ENCODE data around the gene HSBP1L1.

HSBP1L1 gene

DNA sequence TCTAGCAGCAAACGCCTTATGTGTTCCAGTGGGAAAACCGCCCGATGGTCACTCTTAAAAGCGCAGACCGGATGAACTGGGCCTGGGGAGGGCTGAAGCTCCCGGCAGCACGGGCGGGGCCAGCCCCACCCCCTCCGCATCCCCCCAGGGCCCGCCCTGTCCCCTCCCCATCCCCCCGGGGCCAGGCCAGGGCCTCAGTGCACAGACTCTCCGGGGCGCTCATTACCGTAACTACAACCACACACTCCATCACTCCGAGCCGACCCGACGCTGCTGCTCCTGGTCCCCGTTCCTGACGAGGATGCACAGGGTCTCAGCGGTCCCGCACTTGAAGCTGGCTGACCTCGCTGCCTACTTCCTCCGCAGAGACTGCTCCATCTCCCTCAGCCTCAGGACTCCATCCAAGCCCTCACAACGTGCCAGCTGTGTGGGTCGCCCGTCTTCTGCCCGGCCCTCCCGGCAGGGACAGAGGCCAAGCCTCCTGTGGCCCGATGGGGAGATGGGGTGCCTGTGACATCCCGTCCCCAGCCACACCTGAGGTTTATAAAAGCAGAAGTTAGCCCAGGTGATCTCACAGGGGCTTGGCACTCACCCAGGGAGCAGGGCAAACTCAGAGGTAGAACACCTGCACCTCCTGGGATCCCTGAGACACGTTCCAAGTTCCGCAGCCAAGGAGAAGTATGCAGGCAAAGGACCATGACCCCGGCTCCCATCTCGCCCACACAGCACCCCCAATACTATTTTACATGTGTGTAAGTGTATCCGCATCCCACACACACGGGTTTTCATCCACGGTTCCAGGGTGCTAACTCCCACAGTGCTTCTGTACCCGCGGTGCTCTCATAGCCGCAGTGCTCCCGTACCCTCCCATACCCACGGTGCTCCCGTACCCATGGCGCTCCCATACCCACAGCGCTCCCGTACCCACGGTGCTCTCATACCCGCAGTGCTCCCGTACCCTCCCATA is 49.0 kb upstream of the HSBP1L1 start:
- H3K36me3 ChIP-seq (ENCODE audit: control insufficient read depth in 2 of 2, insufficient read depth in 1 of 2, low read length in 2 of 2), result peaks cover 0 to 20% of the 10 kb centered on the region in 2 experiments; a peak in 2 of 3 replicates
- TF ChIP-seq, protein P1, sequence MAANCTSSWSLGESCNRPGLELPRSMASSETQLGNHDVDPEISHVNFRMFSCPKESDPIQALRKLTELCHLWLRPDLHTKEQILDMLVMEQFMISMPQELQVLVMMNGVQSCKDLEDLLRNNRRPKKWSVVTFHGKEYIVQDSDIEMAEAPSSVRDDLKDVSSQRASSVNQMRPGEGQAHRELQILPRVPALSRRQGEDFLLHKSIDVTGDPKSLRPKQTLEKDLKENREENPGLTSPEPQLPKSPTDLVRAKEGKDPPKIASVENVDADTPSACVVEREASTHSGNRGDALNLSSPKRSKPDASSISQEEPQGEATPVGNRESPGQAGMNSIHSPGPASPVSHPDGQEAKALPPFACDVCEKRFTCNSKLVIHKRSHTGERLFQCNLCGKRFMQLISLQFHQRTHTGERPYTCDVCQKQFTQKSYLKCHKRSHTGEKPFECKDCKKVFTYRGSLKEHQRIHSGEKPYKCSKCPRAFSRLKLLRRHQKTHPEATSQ (tag by site-specific recombination; IDR thresholded peaks at IDR 0.05), result no peak
- TF ChIP-seq ZNF19 (tag by site-specific recombination; IDR thresholded peaks at IDR 0.05; ENCODE audit: low read depth), result no peak
- TF ChIP-seq ZNF37A (tag by site-specific recombination; IDR thresholded peaks at IDR 0.05), result no peak
- TF ChIP-seq, protein P2, sequence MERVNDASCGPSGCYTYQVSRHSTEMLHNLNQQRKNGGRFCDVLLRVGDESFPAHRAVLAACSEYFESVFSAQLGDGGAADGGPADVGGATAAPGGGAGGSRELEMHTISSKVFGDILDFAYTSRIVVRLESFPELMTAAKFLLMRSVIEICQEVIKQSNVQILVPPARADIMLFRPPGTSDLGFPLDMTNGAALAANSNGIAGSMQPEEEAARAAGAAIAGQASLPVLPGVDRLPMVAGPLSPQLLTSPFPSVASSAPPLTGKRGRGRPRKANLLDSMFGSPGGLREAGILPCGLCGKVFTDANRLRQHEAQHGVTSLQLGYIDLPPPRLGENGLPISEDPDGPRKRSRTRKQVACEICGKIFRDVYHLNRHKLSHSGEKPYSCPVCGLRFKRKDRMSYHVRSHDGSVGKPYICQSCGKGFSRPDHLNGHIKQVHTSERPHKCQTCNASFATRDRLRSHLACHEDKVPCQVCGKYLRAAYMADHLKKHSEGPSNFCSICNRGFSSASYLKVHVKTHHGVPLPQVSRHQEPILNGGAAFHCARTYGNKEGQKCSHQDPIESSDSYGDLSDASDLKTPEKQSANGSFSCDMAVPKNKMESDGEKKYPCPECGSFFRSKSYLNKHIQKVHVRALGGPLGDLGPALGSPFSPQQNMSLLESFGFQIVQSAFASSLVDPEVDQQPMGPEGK (tag by site-specific recombination; IDR thresholded peaks at IDR 0.05), result no peak
- TF ChIP-seq ZBTB7A (tag by site-specific recombination; IDR thresholded peaks at IDR 0.05; ENCODE audit: low read depth), result no peak
- no peak for TF ChIP-seq ZNF112 (tag by site-specific recombination; IDR thresholded peaks at IDR 0.05)
- TF ChIP-seq, protein P3, sequence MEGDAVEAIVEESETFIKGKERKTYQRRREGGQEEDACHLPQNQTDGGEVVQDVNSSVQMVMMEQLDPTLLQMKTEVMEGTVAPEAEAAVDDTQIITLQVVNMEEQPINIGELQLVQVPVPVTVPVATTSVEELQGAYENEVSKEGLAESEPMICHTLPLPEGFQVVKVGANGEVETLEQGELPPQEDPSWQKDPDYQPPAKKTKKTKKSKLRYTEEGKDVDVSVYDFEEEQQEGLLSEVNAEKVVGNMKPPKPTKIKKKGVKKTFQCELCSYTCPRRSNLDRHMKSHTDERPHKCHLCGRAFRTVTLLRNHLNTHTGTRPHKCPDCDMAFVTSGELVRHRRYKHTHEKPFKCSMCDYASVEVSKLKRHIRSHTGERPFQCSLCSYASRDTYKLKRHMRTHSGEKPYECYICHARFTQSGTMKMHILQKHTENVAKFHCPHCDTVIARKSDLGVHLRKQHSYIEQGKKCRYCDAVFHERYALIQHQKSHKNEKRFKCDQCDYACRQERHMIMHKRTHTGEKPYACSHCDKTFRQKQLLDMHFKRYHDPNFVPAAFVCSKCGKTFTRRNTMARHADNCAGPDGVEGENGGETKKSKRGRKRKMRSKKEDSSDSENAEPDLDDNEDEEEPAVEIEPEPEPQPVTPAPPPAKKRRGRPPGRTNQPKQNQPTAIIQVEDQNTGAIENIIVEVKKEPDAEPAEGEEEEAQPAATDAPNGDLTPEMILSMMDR (tag by site-specific recombination; IDR thresholded peaks at IDR 0.05), result no peak
- no peak for TF ChIP-seq ZNF133 (tag by site-specific recombination; IDR thresholded peaks at IDR 0.05)
- TF ChIP-seq ZNF140 (tag by site-specific recombination; IDR thresholded peaks at IDR 0.05), result no peak
- TF ChIP-seq ZBTB21 (tag by site-specific recombination; IDR thresholded peaks at IDR 0.05), result no peak
- TF ChIP-seq ZBTB26 (tag by site-specific recombination; optimal IDR thresholded peaks at IDR 0.05), result no peak
- no peak for TF ChIP-seq ZBTB1 (tag by site-specific recombination; IDR thresholded peaks at IDR 0.05)
- no peak for TF ChIP-seq YY2 (tag by site-specific recombination; IDR thresholded peaks at IDR 0.05)
- TF ChIP-seq ZNF155 (tag by site-specific recombination; IDR thresholded peaks at IDR 0.05), result no peak
- no peak for TF ChIP-seq ZNF202 (tag by site-specific recombination; IDR thresholded peaks at IDR 0.05; ENCODE audit: borderline replicate concordance)
- TF ChIP-seq ZBTB20 (tag by site-specific recombination; IDR thresholded peaks at IDR 0.05), result no peak
- TF ChIP-seq SP7 (tag by site-specific recombination; IDR thresholded peaks at IDR 0.05), result no peak
- no peak for TF ChIP-seq GFI1B (tag by site-specific recombination; IDR thresholded peaks at IDR 0.05)
- TF ChIP-seq ZNF580 (tag by site-specific recombination; IDR thresholded peaks at IDR 0.05), result no peak
- TF ChIP-seq OSR2 (tag by site-specific recombination; IDR thresholded peaks at IDR 0.05), result no peak
- ChIA-PET CTCF (no interaction called here), POLR2A (no interaction called here)
- H3K4me3 ChIP-seq (ENCODE audit: low read depth, low read length), result no peak overlapping the region
- H3K9me3 ChIP-seq (ENCODE audit: control insufficient read depth, insufficient read depth, low read depth, low read length), result no peaks in the 10 kb centered on the region
- no peak overlapping the region for H3K27ac ChIP-seq (ENCODE audit: extremely low read depth, low read depth, low read length)
- H3K4me1 ChIP-seq (ENCODE audit: control insufficient read depth, insufficient read depth, low read length), result no peaks in the 10 kb centered on the region

Measured in HEK293 (cell line).